NCI-H1105 treated with DMSO at 0.1 percent for 48 hours (cell line): Measurements from ENCODE around the gene NFIB.

Source experiments
- DNase-seq: peaks from one replicate; lab custom pipeline; 2025; lab: John Stamatoyannopoulos, UW

Gene NFIB

GRCh38 chr9:14071484-14071883 lies 242.5 kb downstream of the NFIB start:
- no peak for DNase-seq

- no peak for DNase-seq
Measured at GRCh38 chr9:14068690-14069089, 245.3 kb downstream of the NFIB start.

- DNase-seq, result peak; percentile 43
Measured at GRCh38 chr9:14066831-14067230, 247.1 kb downstream of the NFIB start.

- no peak for DNase-seq
Measured at GRCh38 chr9:14066032-14066431, 247.9 kb downstream of the NFIB start.

- DNase-seq, result no peak
Measured at GRCh38 chr9:14064940-14065339, 249.0 kb downstream of the NFIB start.

- no peak for DNase-seq
Measured at GRCh38 chr9:14063756-14064155, 250.2 kb downstream of the NFIB start.

GRCh38 chr9:14062586-14063221 lies 251.2 kb downstream of the NFIB start:
- DNase-seq, result peak; percentile 98

GRCh38 chr9:14061936-14062585 lies 251.9 kb downstream of the NFIB start:
- peak; percentile 53 for DNase-seq

GRCh38 chr9:14058325-14058688 lies 255.6 kb downstream of the NFIB start:
- no peak for DNase-seq

GRCh38 chr9:14057368-14058324 lies 256.3 kb downstream of the NFIB start:
- no peak for DNase-seq

- no peak for DNase-seq
Measured at GRCh38 chr9:14056316-14056861, 257.6 kb downstream of the NFIB start.

- no peak for DNase-seq
Measured at GRCh38 chr9:14054096-14054495, 259.8 kb downstream of the NFIB start.

- DNase-seq, result no peak
Measured at GRCh38 chr9:14052359-14052758, 261.6 kb downstream of the NFIB start.

GRCh38 chr9:14051419-14051818 lies 262.5 kb downstream of the NFIB start:
- DNase-seq, result no peak

GRCh38 chr9:14043483-14043882 lies 270.5 kb downstream of the NFIB start:
- DNase-seq, result no peak

GRCh38 chr9:14037331-14037730 lies 276.6 kb downstream of the NFIB start:
- no peak for DNase-seq

- DNase-seq, result no peak
Measured at GRCh38 chr9:14033067-14033466, 280.9 kb downstream of the NFIB start.
